K562 (cell line): ENCODE data around the gene UNC13C. TPM values are rescaled to one million over a fixed set of nuclear protein-coding genes. Genes with fewer than 3 reads are reported as not detected.

Experiments used
- ATAC-seq: fragments of 200-7000 bp; cut with Tn5 transposase; 3 replicates; pipeline ENCODE4 v1.9.1; 2020; ENCODE audit warnings: moderate library complexity
- BruUV-seq: library from RNA; stranded (reverse); fragments of 400-500 nt; replicated peaks from 2 replicates; lab custom pipeline; 2021; lab: Mats Ljungman, UMichigan
- CTCF ChIA-PET: fragments of 300-600 bp; formaldehyde crosslinking; extraction: SDS; loops from one replicate; lab custom pipeline; 2021; ENCODE audit warnings: low intra/inter-chr PET ratio; lab: Yijun Ruan, JAX
- POLR2A ChIA-PET: fragments of 300-600, 350-650 bp; sonication (Branson Sonifier 250); formaldehyde crosslinking; extraction: SDS; loops from one replicate; lab custom pipeline; 2021; ENCODE audit warnings: antibody characterized with exemption, inconsistent platforms; lab: Yijun Ruan, JAX
- DNase-seq, 4 experiments: peaks; one replicate each; pipeline versions ENCODE4 v3.0.0 to v3.0.0-alpha.2; 2011 to 2018; ENCODE audit warnings: low spot score in 3 of 4, mixed read lengths in 3 of 4; ENCODE audit errors: extremely low read depth in 1 of 4
- FAIRE-seq: peaks from 2 replicates; lab custom pipeline; 2011; peaks lifted over from hg19 to GRCh38; lab: Jason Lieb, UNC
- H2AFZ ChIP-seq: 2 replicates; pipeline ENCODE4 v1.6.0; 2011; ENCODE audit warnings: low read depth, low read length, control low read depth, inconsistent platforms
- H3K27ac ChIP-seq: fragments of 200-600 bp; 3 replicates; pipeline ENCODE4 v1.8.0; 2011; ENCODE audit warnings: low read depth, mild to moderate bottlenecking, control low read depth, inconsistent platforms, low read length, moderate library complexity, mixed read lengths; ENCODE audit errors: extremely low read depth
- H3K27me3 ChIP-seq, 2 experiments: fragments of 300-600 bp in 1 of 2; 2 replicates in 1 of 2; 3 replicates in 1 of 2; pipeline versions ENCODE4 v1.6.0 to v1.8.0; 2011; ENCODE audit warnings: inconsistent platforms in 2 of 2, low read length in 2 of 2, mild to moderate bottlenecking in 1 of 2, mixed read lengths in 1 of 2, moderate library complexity in 1 of 2; ENCODE audit not compliant: control insufficient read depth in 2 of 2, insufficient read depth in 2 of 2
- H3K36me3 ChIP-seq: fragments of 300-600 bp; 3 replicates; pipeline ENCODE4 v1.8.0; 2011; ENCODE audit warnings: mild to moderate bottlenecking, low read length, inconsistent platforms; ENCODE audit not compliant: control insufficient read depth, insufficient read depth
- H3K4me1 ChIP-seq, 2 experiments: fragments of 200-600 bp in 1 of 2; replicated peaks in 1 of 2; 2 replicates in 1 of 2; 3 replicates in 1 of 2; pipeline versions ENCODE4 v1.5.1 to v1.8.0; 2011; ENCODE audit warnings: inconsistent platforms in 2 of 2, low read length in 2 of 2, mild to moderate bottlenecking in 1 of 2, mixed read lengths in 1 of 2, moderate library complexity in 1 of 2; ENCODE audit not compliant: control insufficient read depth in 2 of 2, insufficient read depth in 2 of 2
- H3K4me2 ChIP-seq: 2 replicates; pipeline ENCODE4 v1.6.1; 2011; ENCODE audit warnings: low read length, control low read depth, inconsistent platforms, mixed read lengths; ENCODE audit not compliant: insufficient read depth
- H3K4me3 ChIP-seq: fragments of 200-600 bp; sonication (generic), shearing (Covaris generic); 2 replicates; pipeline ENCODE4 v1.5.1; 2016; ENCODE audit warnings: control low read depth, inconsistent platforms
- H3K79me2 ChIP-seq: fragments of 200-600 bp; 3 replicates; pipeline ENCODE4 v1.8.0; 2011; ENCODE audit warnings: low read length, inconsistent platforms; ENCODE audit not compliant: control insufficient read depth, insufficient read depth
- H3K9ac ChIP-seq, 2 experiments: 2 replicates each; pipeline versions ENCODE4 v1.6.0 to v1.6.1; 2011; ENCODE audit warnings: low read depth in 2 of 2, low read length in 2 of 2, control low read depth in 1 of 2, inconsistent platforms in 1 of 2, mild to moderate bottlenecking in 1 of 2, mixed read lengths in 1 of 2; ENCODE audit not compliant: insufficient read depth in 1 of 2
- H3K9me1 ChIP-seq: one replicate; pipeline ENCODE4 v1.6.0; 2011; ENCODE audit warnings: inconsistent platforms, mild to moderate bottlenecking, low read length, moderate library complexity; ENCODE audit not compliant: control insufficient read depth, insufficient read depth
- H3K9me3 ChIP-seq: replicated peaks from 2 replicates; pipeline ENCODE4 v1.5.1; 2011; ENCODE audit warnings: low read depth, low read length, inconsistent platforms; ENCODE audit not compliant: control insufficient read depth, insufficient read depth
- H4K20me1 ChIP-seq: replicated peaks from 2 replicates; pipeline ENCODE4 v1.6.1; 2011; ENCODE audit warnings: low read length, inconsistent platforms, mixed read lengths; ENCODE audit not compliant: control insufficient read depth, insufficient read depth
- BHLHE40 ChIP-seq: IDR thresholded peaks from 2 replicates; pipeline ENCODE4 v1.6.1; 2011; ENCODE audit warnings: low read length, improper control_type of control experiment
- HDGF ChIP-seq: fragments of 450-650 bp; IDR thresholded peaks from 2 replicates; pipeline ENCODE4 v1.6.1; 2016
- IFI16 ChIP-seq: fragments of 250-450 bp; sonication (Bioruptor Pico); IDR thresholded peaks from 2 replicates; pipeline ENCODE4 v2.1.2; 2022; ENCODE audit warnings: mild to moderate bottlenecking, inconsistent platforms
- MLX ChIP-seq, 2 experiments: fragments of 450-650 bp in 1 of 2; sonication (generic) in 1 of 2; formaldehyde crosslinking; conservative IDR thresholded peaks; 2 replicates each; pipeline versions ENCODE4 v1.4.0 to v1.8.1; 2020 to 2022; ENCODE audit warnings: mild to moderate bottlenecking in 1 of 2, missing genetic modification reagents in 1 of 2
- PTTG1 ChIP-seq: fragments of 450-650 bp; IDR thresholded peaks from 2 replicates; pipeline ENCODE4 v1.6.1; 2016; ENCODE audit warnings: low read depth, mild to moderate bottlenecking, missing genetic modification characterization, missing compliant biosample characterization
- RAD21 ChIP-seq, 2 experiments: fragments of 250-450 bp in 1 of 2; fragments of 450-650 bp in 1 of 2; sonication (Bioruptor Pico) in 1 of 2; formaldehyde crosslinking in 1 of 2; IDR thresholded peaks in 1 of 2; conservative IDR thresholded peaks in 1 of 2; 2 replicates each; pipeline versions ENCODE4 v1.4.0 to v1.8.0; 2020 to 2022; ENCODE audit warnings: mild to moderate bottlenecking in 2 of 2, moderate library complexity in 1 of 2
- TCFL5 ChIP-seq: fragments of 250-450 bp; sonication (Bioruptor Pico); conservative IDR thresholded peaks from 2 replicates; pipeline ENCODE4 v1.6.1; 2021; ENCODE audit warnings: mild to moderate bottlenecking, moderate library complexity, matching md5 sums
- ZKSCAN1 ChIP-seq: fragments of 150-350 bp; IDR thresholded peaks from 2 replicates; pipeline ENCODE4 v1.6.1; 2016; ENCODE audit warnings: low read depth, low read length
- ZNF551 ChIP-seq: fragments of 250-450 bp; sonication (Bioruptor Pico); IDR thresholded peaks from 2 replicates; pipeline ENCODE4 v1.5.0; 2021; ENCODE audit warnings: mild to moderate bottlenecking, moderate library complexity
- ZNF561 ChIP-seq: fragments of 450-650 bp; formaldehyde crosslinking; conservative IDR thresholded peaks from 2 replicates; pipeline ENCODE4 v1.4.0; 2020; ENCODE audit warnings: mild to moderate bottlenecking, moderate library complexity
- ZNF699 ChIP-seq: fragments of 250-450 bp; sonication (Bioruptor Pico); IDR thresholded peaks from 2 replicates; pipeline ENCODE4 v1.8.0; 2021; ENCODE audit warnings: mild to moderate bottlenecking, moderate library complexity; ENCODE audit not compliant: insufficient replicate concordance
- WGBS: fragments of 100-300 bp; shearing (Covaris generic); methylation state at CpG from one replicate; pipeline ENCODE4 v1.1.6; 2016; ENCODE audit warnings: low coverage, mixed read lengths; ENCODE audit not compliant: insufficient coverage; ENCODE audit errors: missing lambda C conversion rate; 5-methylcytosine and 5-hydroxymethylcytosine counted together
- in situ Hi-C: fragments of 300-500 bp; cut with MboI; formaldehyde crosslinking; loops from 4 replicates; pipeline ENCODE4 v1.15.0; 2018; ENCODE audit warnings: inconsistent platforms, mixed read lengths
- intact Hi-C: fragments of 100-400 bp; cut with micrococcal nuclease; formaldehyde crosslinking; loops from 2 replicates; pipeline ENCODE4 v1.14.2; 2022
- polyA plus RNA-seq, 8 experiments: library from polyadenylated mRNA; depleted of rRNA in 4 of 8; stranded (reverse) in 5 of 8; unstranded in 3 of 8; fragments of >200 nt; fragmentation: Nextera tagmentation in 2 of 8; fragmentation: Illumina TruSeq in 1 of 8; extraction: Ambion mirVana in 2 of 8; extraction: Trizol in 1 of 8; gene quantifications; 2 replicates each; pipeline versions ENCODE4 v1.2.1 to v1.2.3, GENCODE V29; 2011 to 2014; ENCODE audit warnings: inconsistent platforms in 1 of 8, missing spikeins in 1 of 8
- total RNA-seq, 7 experiments: library from RNA; depleted of rRNA in 6 of 7; stranded (reverse); fragments of >200 nt in 6 of 7; fragmentation: Illumina TruSeq in 2 of 7; extraction: Trizol in 2 of 7; gene quantifications; 2 replicates each; pipeline versions ENCODE4 v1.2.1 to v1.2.3, GENCODE V29; 2011 to 2021; ENCODE audit warnings: low replicate concordance in 1 of 7

UNC13C gene
- total and polyA plus RNA-seq, 9 of the 15 experiments (the other 6 are each of a cell fraction or from before 2014, with no cell fraction given): not detected

GRCh38 chr15:53963801-53964200, 14.4 kb upstream of the UNC13C start:
- Histone ChIP-seq H4K20me1 (no peaks in the 10 kb centered on the region), H3K27ac (no peak overlapping the region), H3K36me3 (no peaks in the 10 kb centered on the region), H3K9me3 (no peaks in the 10 kb centered on the region), H3K79me2 (no peaks in the 10 kb centered on the region), H3K4me1 (no peaks in the 10 kb centered on the region), H3K4me2 (no peak overlapping the region), H3K27me3 (no peaks in the 10 kb centered on the region), H2AFZ (no peak overlapping the region), H3K4me3 (no peak overlapping the region), H3K9me1 (no peaks in the 10 kb centered on the region), H3K9ac (no peak overlapping the region)
- FAIRE-seq: no peak
- in situ Hi-C loops (no loop called here), intact Hi-C loops (no loop called here)
- ChIA-PET CTCF (interaction anchor here (0.7 kb wide), 1 partner anchor 1476 kb away, joined by 3 read pairs; no protein-coding TSS in a partner anchor), POLR2A (interaction anchor here (0.7 kb wide), 1 partner anchor 39 kb away, joined by 3 read pairs; no protein-coding TSS in a partner anchor)
- no peak for ATAC-seq
- no peak for DNase-seq
- no TSS peak for BruUV-seq
- TF ChIP-seq BHLHE40: no peak
- no peak for TF ChIP-seq IFI16 (CRISPR knock-in tag)
- no peak for TF ChIP-seq ZKSCAN1
- no peak for TF ChIP-seq HDGF
- no peak for TF ChIP-seq MLX (CRISPR knock-in tag; conservative IDR thresholded peaks at IDR 0.05)
- no peak for TF ChIP-seq ZNF699

- H4K20me1 ChIP-seq: no peaks in the 10 kb centered on the region
- H2AFZ ChIP-seq: no peak overlapping the region
- FAIRE-seq (no peak), ATAC-seq (no peak), DNase-seq (no peak)
- intact Hi-C loops (no loop called here), in situ Hi-C loops (no loop called here)
- no peaks in the 10 kb centered on the region for H3K27me3 ChIP-seq
- no peak overlapping the region for H3K4me2 ChIP-seq
- H3K9me1 ChIP-seq: no peaks in the 10 kb centered on the region
- H3K79me2 ChIP-seq: no peaks in the 10 kb centered on the region
- no TSS peak for BruUV-seq
- H3K4me1 ChIP-seq: no peaks in the 10 kb centered on the region
- POLR2A ChIA-PET: no interaction called here
- 0% methylated on average over 2 of the region's 2 CpGs for WGBS
- TF ChIP-seq ZKSCAN1 (no peak), ZNF551 (CRISPR knock-in tag) (no peak), RAD21 (CRISPR knock-in tag; conservative IDR thresholded peaks at IDR 0.05 in 1 of 2, IDR thresholded peaks at IDR 0.05 in 1 of 2) (no peak), TCFL5 (no peak), ZNF561 (no peak), PTTG1 (tag) (no peak)
- TF ChIP-seq, all 486 proteins: peak for 0
- Histone ChIP-seq H3K4me3 (no peak overlapping the region), H3K36me3 (no peaks in the 10 kb centered on the region), H3K9me3 (no peaks in the 10 kb centered on the region), H3K9ac (no peak overlapping the region), H3K27ac (no peak overlapping the region)
- CTCF ChIA-PET: no interaction called here
Observed at GRCh38 chr15:53974121-53974520, 4.1 kb upstream of the UNC13C start.
